Embryonic facial prominence (tissue), 1 donor: Measurements from ENCODE around the gene AOX1.
"Not testable (repeated sequence)": the region's sequence is repeated elsewhere in the genome, so short reads cannot be mapped to it uniquely, and the experiment has no call there.

Experiments
- DNase-seq: peaks from one replicate; pipeline ENCODE4 v3.0.0-alpha.2; 2016; ENCODE audit errors: extremely low spot score

Gene AOX1

DNA sequence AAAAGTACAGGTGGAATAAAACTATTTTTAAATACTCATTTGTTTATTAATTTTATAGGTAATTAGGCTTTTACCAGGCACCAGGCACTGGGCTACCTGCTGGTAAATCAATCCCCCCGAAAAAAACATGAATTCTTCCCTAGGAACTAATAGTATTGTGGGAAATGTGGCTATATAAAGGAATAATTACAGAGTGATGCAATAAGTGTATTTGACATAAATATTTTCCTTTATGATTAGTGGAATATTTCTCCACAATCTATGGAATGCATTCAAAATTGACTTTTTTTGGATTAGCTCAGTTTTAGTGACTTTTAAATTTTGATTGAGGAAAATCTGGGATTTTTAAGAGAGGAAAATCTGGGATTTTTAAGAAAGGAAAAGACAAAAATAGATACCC is 116.2 kb downstream of the AOX1 start:
- DNase-seq, result no peak

- no peak for DNase-seq
These were observed 116.9 kb downstream of the AOX1 start for GRCh38 chr2:200702646-200703118.

- DNase-seq, result peak; percentile 56
These were observed 117.5 kb downstream of the AOX1 start for GRCh38 chr2:200703127-200703925.

DNA sequence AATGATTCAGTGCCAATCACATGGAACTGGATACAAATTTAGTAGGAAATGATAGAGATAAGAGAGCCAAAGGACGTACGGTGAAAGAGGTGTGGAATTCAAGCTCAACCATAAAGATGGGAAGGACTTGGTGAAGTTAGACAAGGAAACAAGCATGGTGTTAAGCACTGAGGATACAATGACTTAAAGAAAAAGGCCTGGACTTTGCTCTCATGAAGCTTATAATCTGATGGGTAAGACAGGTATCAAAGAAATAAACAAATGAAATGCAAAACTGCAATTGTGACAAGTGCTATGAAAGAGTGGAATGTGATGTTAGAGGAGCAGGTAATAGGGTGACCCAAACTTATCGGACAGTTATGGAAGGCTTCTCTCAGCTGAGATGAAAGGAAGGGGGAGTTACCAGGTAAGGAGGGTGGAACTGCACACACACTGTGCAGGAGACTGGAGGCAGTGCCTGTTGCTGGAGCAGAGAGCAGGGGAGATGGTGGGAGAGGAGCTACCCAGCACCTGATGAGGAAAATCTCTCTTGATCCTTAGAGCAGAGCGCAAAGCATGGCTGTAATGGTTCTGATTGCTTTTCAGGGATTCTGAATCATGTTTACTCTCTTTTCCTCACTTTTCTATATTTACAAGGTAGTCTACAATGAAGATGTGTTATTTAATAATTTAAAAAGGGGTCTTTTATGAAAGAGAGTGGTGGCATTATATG is 118.3 kb downstream of the AOX1 start:
- DNase-seq, result no peak

- DNase-seq, result no peak
These were observed 119.7 kb downstream of the AOX1 start for GRCh38 chr2:200705305-200706041.

DNA sequence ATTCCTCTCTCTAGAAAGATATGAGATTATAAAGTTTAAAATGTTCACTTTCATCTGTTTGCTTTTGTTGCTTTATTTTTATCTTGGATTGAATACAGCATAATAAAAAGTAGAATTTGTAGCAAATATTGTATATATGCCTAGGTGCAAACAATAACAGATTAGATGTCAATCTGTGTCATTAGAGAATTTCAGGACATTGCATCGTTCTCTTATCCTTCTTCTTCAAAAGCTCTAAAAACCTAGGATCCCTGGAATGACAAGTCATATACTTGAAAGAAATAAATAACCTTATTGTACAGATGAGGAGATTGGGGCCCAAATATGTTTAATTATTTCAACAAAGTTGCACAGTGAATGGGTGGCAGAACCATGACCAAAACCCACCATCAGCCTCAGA is 123.1 kb downstream of the AOX1 start:
- DNase-seq, result no peak

DNA sequence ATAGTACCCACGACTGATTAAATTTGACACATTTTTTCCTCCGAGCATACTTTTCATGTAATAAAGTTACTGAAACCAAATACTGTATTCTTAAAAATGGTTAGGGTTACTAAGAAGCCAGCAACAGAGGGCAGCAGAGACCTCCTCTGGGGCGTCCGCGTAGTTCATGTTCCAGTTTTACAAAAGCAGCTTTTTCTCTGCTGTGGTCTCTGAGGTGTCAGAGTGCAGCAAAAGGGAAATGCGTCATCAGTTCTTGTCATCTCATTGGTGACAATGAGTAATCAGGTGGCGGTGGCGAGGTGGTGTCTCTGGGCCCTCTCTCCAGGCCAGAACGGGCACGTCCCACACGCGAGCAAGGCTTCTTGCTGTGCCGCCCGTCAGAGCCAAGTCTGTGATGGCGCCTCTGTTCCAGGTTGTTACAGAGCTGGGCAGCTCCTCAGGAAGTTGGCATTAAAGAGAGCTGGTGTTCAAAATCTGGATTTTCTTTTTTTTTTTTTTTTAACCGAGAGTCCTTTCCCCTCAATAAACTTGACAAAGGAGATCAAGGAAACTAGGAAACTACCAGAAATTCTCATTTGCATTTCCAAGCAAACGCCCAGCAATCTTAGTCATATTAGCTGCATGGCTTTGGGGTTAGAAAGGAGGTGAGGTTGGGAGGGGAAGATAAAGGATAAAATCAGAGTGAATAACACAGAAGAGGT is 127.3 kb downstream of the AOX1 start:
- peak; percentile 84 for DNase-seq

- DNase-seq, result no peak
These were observed 127.9 kb downstream of the AOX1 start for GRCh38 chr2:200713704-200714064.

GRCh38 chr2:200715014-200715413 is 129.2 kb downstream of the AOX1 start:
- DNase-seq, result not testable (repeated sequence)

DNA sequence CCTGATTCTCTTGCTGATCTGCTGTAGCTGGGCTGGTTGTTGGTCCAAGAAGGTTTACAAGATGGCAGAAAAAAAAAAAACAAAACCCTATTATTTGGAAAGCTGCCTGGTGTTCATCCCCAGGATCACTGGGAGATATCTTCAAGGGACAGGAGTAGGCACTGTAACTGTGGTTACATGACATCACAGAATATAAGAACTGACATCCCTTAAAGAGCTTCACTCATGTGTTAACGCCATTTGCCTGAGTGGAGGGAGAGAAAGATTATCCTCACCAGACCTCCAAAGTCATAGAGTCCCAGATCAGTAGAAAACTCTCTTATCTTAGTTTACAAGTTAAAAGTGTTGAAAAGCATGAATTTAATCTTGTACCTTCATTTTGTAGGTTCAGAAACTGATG is 130.6 kb downstream of the AOX1 start:
- no peak for DNase-seq
